Mucosa of rectum (tissue), 2 donors: ENCODE measurements around the gene SLC35A1.

Experiments used
- H3K27ac ChIP-seq, 2 donors: one replicate each; pipeline ENCODE4 v1.7.0; 2013; ENCODE audit warnings: inconsistent platforms in 2 of 2, low read depth in 2 of 2, low read length in 2 of 2
- H3K27me3 ChIP-seq, 2 donors: one replicate each; pipeline ENCODE4 v1.7.0; 2013; ENCODE audit warnings: low read length in 2 of 2; ENCODE audit not compliant: control insufficient read depth in 2 of 2, insufficient read depth in 2 of 2
- H3K36me3 ChIP-seq, 2 donors: one replicate each; pipeline ENCODE4 v1.7.0; 2013; ENCODE audit warnings: low read length in 2 of 2; ENCODE audit not compliant: control insufficient read depth in 2 of 2, insufficient read depth in 2 of 2
- H3K4me1 ChIP-seq, 2 donors: one replicate each; pipeline ENCODE4 v1.7.0; 2013; ENCODE audit warnings: low read length in 2 of 2, mild to moderate bottlenecking in 1 of 2; ENCODE audit not compliant: control insufficient read depth in 2 of 2, insufficient read depth in 2 of 2
- H3K4me3 ChIP-seq, 2 donors: one replicate each; pipeline ENCODE4 v1.7.0; 2013; ENCODE audit warnings: low read length in 2 of 2
- H3K9ac ChIP-seq, 2 donors: one replicate each; pipeline ENCODE4 v1.7.0; 2013; ENCODE audit warnings: low read length in 2 of 2, low read depth in 1 of 2, mild to moderate bottlenecking in 1 of 2
- H3K9me3 ChIP-seq, 2 donors: one replicate each; pipeline ENCODE4 v1.7.0; 2013; ENCODE audit warnings: low read length in 2 of 2; ENCODE audit not compliant: control insufficient read depth in 2 of 2
- donor health status: healthy.
- donor health status: Normal muscosa, but diverticular disease.

The SLC35A1 gene

DNA sequence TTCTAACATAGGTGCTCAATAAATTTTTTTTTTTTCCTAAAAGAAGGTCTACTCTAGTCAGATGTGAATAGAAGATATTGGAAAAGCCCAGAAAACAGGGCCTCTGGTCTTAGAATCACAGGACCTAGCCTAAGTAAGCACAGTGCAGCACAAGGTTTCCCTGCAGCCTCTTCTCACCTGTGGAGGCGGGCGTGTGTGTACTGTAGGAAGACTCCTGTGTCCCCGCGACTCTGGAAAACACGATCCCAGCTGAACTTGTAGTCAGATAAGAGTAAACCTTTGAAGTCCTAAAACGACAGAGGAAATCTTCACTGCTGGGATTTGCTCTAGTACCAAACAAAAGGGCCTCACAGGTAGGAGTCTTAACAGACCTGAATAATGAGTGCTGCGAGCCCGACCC is 45.7 kb downstream of the SLC35A1 start:
- Histone ChIP-seq H3K9me3 (no peaks in the 10 kb centered on the region), H3K27ac (no peak overlapping the region), H3K4me3 (no peak overlapping the region), H3K36me3 (peaks cover 61 to 65% of the 10 kb centered on the region in 2 donors), H3K9ac (no peak overlapping the region), H3K27me3 (no peaks in the 10 kb centered on the region), H3K4me1 (no peaks in the 10 kb centered on the region)

DNA sequence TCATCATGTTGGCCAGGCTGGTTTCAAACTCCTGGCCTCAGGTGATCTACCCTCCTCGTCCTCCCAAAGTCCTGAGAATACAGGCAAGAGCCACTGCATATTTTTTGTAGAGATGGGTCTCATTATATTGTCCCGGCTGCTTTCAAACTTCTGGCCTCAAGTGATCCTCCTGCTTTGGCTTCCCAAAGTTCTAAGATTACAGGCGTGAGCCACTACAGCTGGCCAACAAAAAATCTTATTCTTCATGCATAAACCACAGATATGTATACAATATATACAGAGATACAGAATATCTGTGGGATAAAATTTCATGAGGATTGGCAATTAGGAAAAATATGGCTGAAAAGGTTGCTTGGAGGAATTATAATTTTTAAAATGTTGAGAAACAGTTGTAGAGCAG is 49.9 kb downstream of the SLC35A1 start:
- Histone ChIP-seq H3K36me3 (peaks cover 38 to 47% of the 10 kb centered on the region in 2 donors), H3K9ac (no peak overlapping the region), H3K27me3 (no peaks in the 10 kb centered on the region), H3K4me1 (no peaks in the 10 kb centered on the region), H3K27ac (no peak overlapping the region), H3K9me3 (no peaks in the 10 kb centered on the region), H3K4me3 (no peak overlapping the region)

GRCh38 chr6:87529221-87529620 is 56.4 kb downstream of the SLC35A1 start:
- Histone ChIP-seq H3K9me3 (no peaks in the 10 kb centered on the region), H3K4me1 (no peaks in the 10 kb centered on the region), H3K27me3 (no peaks in the 10 kb centered on the region), H3K9ac (no peak overlapping the region), H3K4me3 (no peak overlapping the region), H3K27ac (no peak overlapping the region), H3K36me3 (peaks cover 17 to 26% of the 10 kb centered on the region in 2 donors)

- no peaks in the 10 kb centered on the region for H3K27me3 ChIP-seq
- H3K9ac ChIP-seq, result no peak overlapping the region
- H3K36me3 ChIP-seq, result peaks cover 14 to 31% of the 10 kb centered on the region in 2 donors
- H3K4me3 ChIP-seq, result no peak overlapping the region
- H3K9me3 ChIP-seq, result no peaks in the 10 kb centered on the region
- H3K4me1 ChIP-seq, result no peaks in the 10 kb centered on the region
- H3K27ac ChIP-seq, result no peak overlapping the region
Observed at GRCh38 chr6:87534377-87535047, 61.7 kb downstream of the SLC35A1 start.

DNA sequence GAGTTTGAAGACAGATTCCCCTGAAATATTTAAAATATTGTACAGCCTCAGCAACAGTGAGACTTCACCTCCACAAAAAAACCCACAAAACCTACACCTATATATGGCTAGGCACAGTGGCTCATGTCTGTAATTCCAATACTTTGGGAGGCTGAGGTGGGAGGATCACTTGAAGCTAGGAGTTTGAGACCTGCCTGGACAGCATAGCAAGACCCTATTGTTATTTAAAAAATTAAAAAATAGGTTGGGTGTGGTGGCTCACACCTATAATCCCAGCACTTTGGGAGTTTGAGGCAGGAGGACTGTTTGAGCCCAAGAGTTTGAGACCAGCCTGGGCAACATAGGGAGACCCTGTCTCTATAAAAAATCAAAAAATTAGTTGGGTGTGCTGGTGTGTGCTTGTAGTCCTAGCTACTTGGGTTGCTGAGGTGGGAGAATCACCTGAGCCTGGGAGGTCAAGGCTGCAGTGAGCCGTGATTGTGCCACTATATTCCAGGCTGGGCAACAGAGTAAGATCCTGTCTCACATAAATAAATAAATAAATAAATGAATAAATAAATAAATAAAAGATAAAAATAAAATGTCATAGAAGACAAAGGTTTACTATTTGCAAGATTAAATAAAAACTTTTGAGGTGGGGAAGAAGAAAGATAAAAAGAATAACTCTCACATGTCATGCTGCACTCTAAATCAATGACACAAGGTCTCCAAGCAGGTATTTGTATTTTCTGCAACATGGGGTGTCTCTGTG is 65.9 kb downstream of the SLC35A1 start:
- Histone ChIP-seq H3K4me1 (no peaks in the 10 kb centered on the region), H3K36me3 (peaks cover 24 to 34% of the 10 kb centered on the region in 2 donors), H3K27me3 (no peaks in the 10 kb centered on the region), H3K9ac (no peak overlapping the region), H3K27ac (no peak overlapping the region), H3K9me3 (no peaks in the 10 kb centered on the region), H3K4me3 (no peak overlapping the region)

- H3K4me3 ChIP-seq, result no peak overlapping the region
- no peak overlapping the region for H3K27ac ChIP-seq
Observed at GRCh38 chr6:87539554-87539953, 66.8 kb downstream of the SLC35A1 start.

DNA sequence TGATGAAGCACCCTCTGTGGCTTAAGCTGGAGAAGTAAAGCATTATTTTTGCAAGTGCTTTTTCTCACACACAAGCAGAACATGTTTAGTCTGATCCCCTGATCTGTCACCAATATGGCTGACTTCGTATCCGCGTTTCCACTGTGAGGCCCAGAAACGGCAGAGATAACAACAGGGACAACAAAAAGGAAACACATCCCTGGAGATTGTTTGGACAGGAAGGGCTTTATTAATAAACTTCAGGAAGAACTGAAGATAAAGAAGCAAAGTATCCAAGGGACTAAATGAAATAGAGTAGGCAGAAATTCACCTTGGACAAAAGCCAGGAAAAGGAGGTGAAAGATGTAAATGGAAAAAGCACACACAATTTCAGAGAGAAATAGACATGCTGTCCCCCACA is 67.8 kb downstream of the SLC35A1 start:
- Histone ChIP-seq H3K4me3 (no peak overlapping the region), H3K9me3 (no peaks in the 10 kb centered on the region), H3K4me1 (no peaks in the 10 kb centered on the region), H3K27ac (no peak overlapping the region), H3K36me3 (peaks cover 28 to 40% of the 10 kb centered on the region in 2 donors), H3K27me3 (no peaks in the 10 kb centered on the region), H3K9ac (no peak overlapping the region)

More at GRCh38 chr6:87539554-87539953, 66.8 kb downstream of the SLC35A1 start:
- Histone ChIP-seq H3K9ac (no peak overlapping the region), H3K36me3 (peaks cover 29 to 37% of the 10 kb centered on the region in 2 donors), H3K4me1 (no peaks in the 10 kb centered on the region), H3K9me3 (no peaks in the 10 kb centered on the region), H3K27me3 (no peaks in the 10 kb centered on the region)

GRCh38 chr6:87541041-87541440 is 68.3 kb downstream of the SLC35A1 start:
- no peak overlapping the region for H3K4me3 ChIP-seq
- no peaks in the 10 kb centered on the region for H3K27me3 ChIP-seq
- H3K36me3 ChIP-seq, result peaks cover 28 to 40% of the 10 kb centered on the region in 2 donors
- no peak overlapping the region for H3K27ac ChIP-seq
- H3K4me1 ChIP-seq, result no peaks in the 10 kb centered on the region
- no peak overlapping the region for H3K9ac ChIP-seq
- no peaks in the 10 kb centered on the region for H3K9me3 ChIP-seq

DNA sequence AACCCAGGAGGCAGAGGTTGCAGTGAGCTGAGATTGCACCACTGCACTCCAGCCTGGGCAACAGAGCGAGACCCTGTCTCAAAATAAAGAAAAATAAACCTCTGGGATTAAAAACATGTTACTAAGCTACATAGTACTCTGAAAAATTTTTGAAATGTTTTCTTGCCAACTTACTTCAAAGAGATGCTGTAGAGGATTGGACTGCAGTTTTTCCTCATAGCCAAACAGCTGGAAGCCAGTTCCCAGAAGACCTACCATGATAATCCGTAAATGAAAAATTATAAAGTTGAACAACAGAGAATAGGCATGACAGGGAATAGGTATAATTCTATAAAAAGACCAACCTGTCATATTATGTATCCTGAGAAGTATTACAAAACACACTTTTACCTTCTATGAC is 69.0 kb downstream of the SLC35A1 start:
- Histone ChIP-seq H3K9me3 (no peaks in the 10 kb centered on the region), H3K27me3 (no peaks in the 10 kb centered on the region), H3K9ac (no peak overlapping the region), H3K4me1 (no peaks in the 10 kb centered on the region), H3K4me3 (no peak overlapping the region), H3K27ac (no peak overlapping the region), H3K36me3 (peaks cover 28 to 39% of the 10 kb centered on the region in 2 donors)

GRCh38 chr6:87543696-87544473 is 71.1 kb downstream of the SLC35A1 start:
- H3K36me3 ChIP-seq, result peaks cover 32 to 40% of the 10 kb centered on the region in 2 donors
- H3K9me3 ChIP-seq, result no peaks in the 10 kb centered on the region
- no peak overlapping the region for H3K27ac ChIP-seq
- H3K4me1 ChIP-seq, result no peaks in the 10 kb centered on the region
- no peak overlapping the region for H3K9ac ChIP-seq
- H3K27me3 ChIP-seq, result no peaks in the 10 kb centered on the region
- H3K4me3 ChIP-seq, result no peak overlapping the region
